ENCODE data around the gene RGP1. TPM values are rescaled to one million over a fixed set of nuclear protein-coding genes. Genes with fewer than 3 reads are reported as not detected.

RGP1 gene
- polyA plus RNA-seq, 3 donors = 7.3 to 16.0 (median 9.9) TPM

- no peak overlapping the region for H3K27ac ChIP-seq (ENCODE audit: low read depth, low read length)
These were observed 31.8 kb upstream of the RGP1 start for GRCh38 chr9:35717132-35717870.

GRCh38 chr9:35718721-35719511 lies 30.2 kb upstream of the RGP1 start:
- no peak overlapping the region for H3K27ac ChIP-seq (ENCODE audit: low read depth, low read length)
- 80 to 91% (median 84%) methylated on average over 15 of the region's 15 CpGs for WGBS, 3 donors

More at GRCh38 chr9:35717132-35717870, 31.8 kb upstream of the RGP1 start:
- 89 to 93% (median 92%) methylated on average over 14 of the region's 14 CpGs for WGBS, 3 donors

GRCh38 chr9:35719546-35719945 lies 29.5 kb upstream of the RGP1 start:
- 93 to 96% (median 95%) methylated on average over 4 of the region's 4 CpGs for WGBS, 3 donors

GRCh38 chr9:35723426-35723825 lies 25.7 kb upstream of the RGP1 start:
- 85 to 90% (median 87%) methylated on average over 2 of the region's 2 CpGs for WGBS, 3 donors
- no peak overlapping the region for H3K27ac ChIP-seq (ENCODE audit: low read depth, low read length)

More at GRCh38 chr9:35719546-35719945, 29.5 kb upstream of the RGP1 start:
- H3K27ac ChIP-seq (ENCODE audit: low read depth, low read length) = no peak overlapping the region

- H3K27ac ChIP-seq (ENCODE audit: low read depth, low read length) = no peak overlapping the region
These were observed 25.2 kb upstream of the RGP1 start for GRCh38 chr9:35723908-35724307.

GRCh38 chr9:35725362-35725761 lies 23.7 kb upstream of the RGP1 start:
- 88 to 94% (median 91%) methylated on average over 11 of the region's 11 CpGs for WGBS, 3 donors
- H3K27ac ChIP-seq (ENCODE audit: low read depth, low read length) = no peak overlapping the region

More at GRCh38 chr9:35723908-35724307, 25.2 kb upstream of the RGP1 start:
- 93 to 95% (median 94%) methylated on average over 8 of the region's 8 CpGs for WGBS, 3 donors

- WGBS, 3 donors = 37 to 66% (median 39%) methylated on average over 3 of the region's 3 CpGs
- no peak overlapping the region for H3K27ac ChIP-seq (ENCODE audit: low read depth, low read length)
These were observed 22.2 kb upstream of the RGP1 start for GRCh38 chr9:35726931-35727330.

GRCh38 chr9:35727676-35728040 lies 21.4 kb upstream of the RGP1 start:
- WGBS, 3 donors = 16 to 70% (median 16%) methylated on average over 5 of the region's 5 CpGs
- H3K27ac ChIP-seq (ENCODE audit: low read depth, low read length) = no peak overlapping the region

GRCh38 chr9:35728041-35728971 lies 20.8 kb upstream of the RGP1 start:
- peak overlapping the region; percentile 40 for H3K27ac ChIP-seq (ENCODE audit: low read depth, low read length)
- WGBS, 3 donors = 7 to 19% (median 11%) methylated on average over 9 to 10 of the region's 10 CpGs

GRCh38 chr9:35729101-35729500 lies 20.0 kb upstream of the RGP1 start:
- WGBS, 3 donors = 53 to 84% (median 53%) methylated on average over 3 of the region's 3 CpGs
- H3K27ac ChIP-seq (ENCODE audit: low read depth, low read length) = no peak overlapping the region

- 10 to 41% (median 14%) methylated on average over 6 of the region's 6 CpGs for WGBS, 3 donors
- peak overlapping the region; percentile 51 for H3K27ac ChIP-seq (ENCODE audit: low read depth, low read length)
These were observed 19.2 kb upstream of the RGP1 start for GRCh38 chr9:35729700-35730485.

GRCh38 chr9:35730486-35730854 lies 18.6 kb upstream of the RGP1 start:
- WGBS, 3 donors = 64 to 82% (median 73%) methylated on average over 2 of the region's 2 CpGs
- H3K27ac ChIP-seq (ENCODE audit: low read depth, low read length) = peak overlapping the region; percentile 51

GRCh38 chr9:35731415-35732184 lies 17.5 kb upstream of the RGP1 start:
- peak overlapping the region; percentile 100 for H3K27ac ChIP-seq (ENCODE audit: low read depth, low read length)
- WGBS, 3 donors = 1% methylated on average over 36 to 47 of the region's 47 CpGs

- peak within 1 kb of the TSS; percentile 100 for H3K27ac ChIP-seq (ENCODE audit: low read depth, low read length)
- WGBS, 3 donors = 0% methylated on average over 43 to 49 of the region's 49 CpGs
These were observed 16.8 kb upstream of the RGP1 start, which contains the start of the genes CREB3 and TLN1 for GRCh38 chr9:35732185-35732799. Gene CREB3 (plus strand): TSS chr9:35732666. CDS start chr9:35732773, 107 bp downstream. Gene TLN1 (minus strand): TSS chr9:35732195. CDS start chr9:35725694, 6,501 bp downstream.

- 1 to 3% (median 1%) methylated on average over 14 of the region's 14 CpGs for WGBS, 3 donors
These were observed 16.1 kb upstream of the RGP1 start for GRCh38 chr9:35732800-35733541.

GRCh38 chr9:35734096-35734495 lies 15.0 kb upstream of the RGP1 start:
- H3K27ac ChIP-seq (ENCODE audit: low read depth, low read length) = no peak overlapping the region

More at GRCh38 chr9:35732800-35733541, 16.1 kb upstream of the RGP1 start:
- H3K27ac ChIP-seq (ENCODE audit: low read depth, low read length) = peak overlapping the region; percentile 100

More at GRCh38 chr9:35734096-35734495, 15.0 kb upstream of the RGP1 start:
- WGBS, 3 donors = 88 to 98% (median 95%) methylated on average over 3 of the region's 3 CpGs
